ENCODE data around the gene SIM1. TPM values are rescaled to one million over a fixed set of nuclear protein-coding genes. Genes with fewer than 3 reads are reported as not detected.

The SIM1 gene
- total and polyA plus RNA-seq, 2 of the 8 experiments (the other 6 are each of a cell fraction or from before 2014, with no cell fraction given): 0.02 to 0.39 TPM

- POLR2A ChIA-PET (ENCODE audit: partially characterized antibody): no interaction called here
- no peak for TF ChIP-seq SUZ12 (IDR thresholded peaks at IDR 0.05; ENCODE audit: low read length)
- TF ChIP-seq MAFK (IDR thresholded peaks at IDR 0.05; ENCODE audit: low read depth, low read length): peak; percentile 94
Observed at GRCh38 chr6:100339574-100340255, 125.0 kb downstream of the SIM1 start.

More at GRCh38 chr6:100339574-100340255, 125.0 kb downstream of the SIM1 start:
- H3K4me2 ChIP-seq (ENCODE audit: insufficient read depth in 1 of 2, low read depth in 2 of 2, low read length in 2 of 2): no peak overlapping the region
- H4K8ac ChIP-seq (ENCODE audit: extremely low read depth, insufficient read depth, low read length): no peak overlapping the region
- no peak overlapping the region for H3K9ac ChIP-seq (replicated peaks in 1 of 4; ENCODE audit: extremely low read depth in 1 of 4, low read depth in 3 of 4, low read length in 3 of 4)
- H4K20me1 ChIP-seq (replicated peaks in 1 of 2; ENCODE audit: control insufficient read depth in 1 of 2, insufficient read depth in 2 of 2, low read length in 2 of 2): no peaks in the 10 kb centered on the region
- H3K36me3 ChIP-seq (ENCODE audit: control insufficient read depth in 2 of 4, insufficient read depth in 4 of 4, low read length in 3 of 4): no peaks in the 10 kb centered on the region
- no peak overlapping the region for H2AFZ ChIP-seq (ENCODE audit: low read length)
- H3K27ac ChIP-seq (ENCODE audit: low read depth, low read length): no peak overlapping the region
- no peak for DNase-seq (ENCODE audit: low read depth in 1 of 2, low spot score in 2 of 2)
- H3K18ac ChIP-seq (ENCODE audit: extremely low read depth, low read length): no peak overlapping the region
- H3K14ac ChIP-seq (ENCODE audit: insufficient read length): no peak overlapping the region
- H3K56ac ChIP-seq (replicated peaks; ENCODE audit: insufficient read length, low read depth, low read length): no peak overlapping the region
- H3K79me1 ChIP-seq (ENCODE audit: low read depth, low read length): no peaks in the 10 kb centered on the region
- H4K91ac ChIP-seq (replicated peaks; ENCODE audit: insufficient read length, low read length): no peak overlapping the region
- no peak overlapping the region for H2AK5ac ChIP-seq (ENCODE audit: low read depth, low read length)
- H3K4ac ChIP-seq (replicated peaks; ENCODE audit: insufficient read length, low read depth, low read length): no peak overlapping the region
- H3K79me2 ChIP-seq (ENCODE audit: control insufficient read depth in 1 of 2, insufficient read depth in 2 of 2, low read length in 2 of 2): no peaks in the 10 kb centered on the region
- no peak overlapping the region for H2BK12ac ChIP-seq (ENCODE audit: low read depth, low read length)
- no peak overlapping the region for H2BK5ac ChIP-seq (ENCODE audit: low read depth, low read length)
- no peak overlapping the region for H4K5ac ChIP-seq (ENCODE audit: insufficient read length, low read depth, low read length)
- no peaks in the 10 kb centered on the region for H3K9me3 ChIP-seq (ENCODE audit: insufficient read depth in 2 of 2, low read depth in 1 of 2, low read length in 1 of 2)
- CTCF ChIA-PET (ENCODE audit: partially characterized antibody): no interaction called here
- no peak overlapping the region for H3K23ac ChIP-seq (ENCODE audit: insufficient read length)
- H2BK20ac ChIP-seq (ENCODE audit: low read length): no peak overlapping the region
- H3K27me3 ChIP-seq (replicated peaks in 1 of 4; ENCODE audit: control insufficient read depth in 3 of 4, extremely low read depth in 1 of 4, insufficient read depth in 3 of 4, low read length in 3 of 4): no peaks in the 10 kb centered on the region
- H3K4me1 ChIP-seq (replicated peaks in 1 of 4; ENCODE audit: control insufficient read depth in 3 of 4, insufficient read depth in 4 of 4, low read length in 3 of 4): no peaks in the 10 kb centered on the region
- H2BK120ac ChIP-seq (replicated peaks; ENCODE audit: low read depth, low read length): no peak overlapping the region
- H2BK15ac ChIP-seq (ENCODE audit: low read length): no peak overlapping the region
- no peak overlapping the region for H3K4me3 ChIP-seq (ENCODE audit: extremely low read depth in 1 of 4, insufficient read depth in 2 of 4, low read depth in 3 of 4, low read length in 4 of 4)
- 90% methylated on average over 4 of the region's 4 CpGs; no CpG with 5 or more reads in 1 of the 2 experiments for WGBS, 2 experiments (ENCODE audit: extremely low coverage in 1 of 2, insufficient coverage in 1 of 2, insufficient read length in 1 of 2, insufficient replicate concordance in 2 of 2, low coverage in 1 of 2, low lambda C conversion rate in 2 of 2, missing lambda C conversion rate in 1 of 2)
- FAIRE-seq: no peak
- H3K23me2 ChIP-seq (ENCODE audit: low read depth, low read length): no peaks in the 10 kb centered on the region; the same call in 1 of the 2 replicates
